NOMO-1 (cell line): ENCODE measurements around the gene MED14.
"Not testable (repeated sequence)": the region's sequence is repeated elsewhere in the genome, so short reads cannot be mapped to it uniquely, and the experiment has no call there.

Experiments used
- DNase-seq, 2 experiments: peaks; one replicate each; lab custom pipeline; 2025; ENCODE audit not compliant: unreplicated experiment in 2 of 2; lab: John Stamatoyannopoulos, UW

Gene MED14

GRCh38 chrX:40735325-40736169, at the start of gene MED14:
TSS of gene MED14 (minus strand) at chrX:40735542. CDS start at chrX:40735412, 130 bp downstream.
- DNase-seq, result peak; percentile 86 to 91

DNA sequence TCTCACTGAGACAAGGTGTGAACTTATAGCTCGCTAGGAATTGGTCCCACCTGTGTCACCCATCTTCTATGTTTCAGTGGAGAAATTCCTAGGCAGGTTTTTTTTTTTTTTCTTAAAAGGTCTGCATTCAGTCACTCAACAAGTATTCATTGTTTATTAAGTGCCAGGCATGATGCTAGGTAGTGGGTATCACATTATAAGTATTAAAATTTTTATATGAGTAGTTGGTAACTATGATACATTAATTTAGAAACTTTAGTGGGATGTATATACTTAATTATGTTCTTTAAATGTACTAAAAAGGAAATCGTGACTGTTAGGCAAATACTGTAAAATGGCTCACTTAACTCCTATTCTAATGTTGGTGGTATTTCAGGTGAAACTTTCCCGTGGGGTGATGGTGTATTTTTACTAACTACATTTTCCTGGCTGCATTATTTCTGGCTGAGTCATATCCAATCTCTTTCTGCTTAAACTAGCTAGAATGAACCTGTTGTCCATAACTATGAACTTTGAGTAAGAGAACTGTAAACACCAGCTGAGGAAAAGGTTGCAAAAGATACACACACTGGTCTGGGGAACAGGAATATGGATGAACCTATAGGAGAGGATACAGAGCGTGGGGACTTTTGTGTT, 49.3 kb upstream of the MED14 start:
- DNase-seq, result no peak

DNA sequence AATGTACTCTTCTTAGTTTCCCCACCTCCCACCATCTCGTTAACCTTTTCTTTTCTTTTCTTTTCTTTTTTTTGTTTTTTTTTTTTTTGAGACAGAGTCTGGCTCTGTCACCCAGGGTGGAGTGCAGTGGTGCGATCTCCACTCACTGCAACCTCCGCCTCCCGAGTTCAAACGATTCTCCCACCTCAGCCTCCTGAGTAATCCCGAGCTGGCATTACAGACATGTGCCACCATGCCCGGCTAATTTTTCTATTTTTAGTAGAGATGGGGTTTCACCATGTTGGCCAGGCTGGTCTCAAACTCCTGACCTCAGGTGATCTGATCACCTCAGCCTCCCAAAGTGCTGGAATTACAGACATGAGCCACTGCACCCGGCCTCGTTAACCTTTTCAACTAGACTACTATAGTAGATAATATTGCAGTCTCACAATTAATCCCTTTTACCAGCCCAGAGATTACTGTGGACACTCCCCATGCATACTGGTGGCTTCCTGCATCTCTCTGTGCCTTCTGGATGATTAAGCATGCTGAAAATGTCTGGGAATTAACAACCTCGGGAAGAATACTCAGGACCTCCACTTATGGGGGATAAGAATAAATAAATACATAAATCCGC, 47.4 kb upstream of the MED14 start:
- not testable (repeated sequence) for DNase-seq

DNA sequence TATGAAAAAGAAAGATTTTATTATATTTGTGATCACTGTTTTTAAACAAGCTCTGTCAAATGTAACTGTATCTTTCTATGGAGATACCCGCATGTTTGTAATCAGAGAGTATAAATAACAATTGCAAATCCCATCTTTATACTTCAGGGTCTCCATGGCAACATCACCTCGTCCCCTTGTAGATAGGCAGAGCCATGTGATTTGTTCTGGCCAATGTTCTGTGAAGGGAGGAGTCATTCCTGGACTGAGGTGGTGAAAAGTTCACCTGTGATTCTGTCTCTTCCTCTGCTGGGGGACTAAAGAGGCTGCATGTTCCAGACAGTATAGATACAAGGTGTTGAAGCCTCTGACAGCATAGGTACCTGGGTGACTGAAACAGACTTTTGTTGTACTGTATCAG, 45.6 kb upstream of the MED14 start:
- no peak for DNase-seq

- no peak for DNase-seq
Observed at GRCh38 chrX:40780082-40780481, 44.7 kb upstream of the MED14 start.

GRCh38 chrX:40778861-40779575, 43.7 kb upstream of the MED14 start:
- DNase-seq, result no peak

DNA sequence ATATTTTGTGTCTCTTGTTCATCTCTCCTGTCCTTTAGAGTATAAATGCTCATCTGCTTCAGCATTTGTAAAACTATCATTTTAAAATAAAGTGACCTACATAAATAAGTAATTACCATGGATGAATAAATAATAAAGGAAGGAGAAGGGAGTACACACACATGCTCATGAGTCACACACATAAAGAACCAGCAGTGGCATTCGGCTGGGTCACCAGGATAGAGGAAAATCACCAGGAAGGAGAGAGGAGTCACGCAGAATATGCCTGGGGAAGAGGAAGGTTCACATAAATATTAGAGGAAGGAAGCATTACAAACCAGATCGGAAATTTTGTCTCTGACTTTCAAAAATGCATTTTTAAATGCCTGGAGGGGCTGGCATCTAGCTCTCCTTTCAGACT, 38.5 kb upstream of the MED14 start:
- no peak for DNase-seq

DNA sequence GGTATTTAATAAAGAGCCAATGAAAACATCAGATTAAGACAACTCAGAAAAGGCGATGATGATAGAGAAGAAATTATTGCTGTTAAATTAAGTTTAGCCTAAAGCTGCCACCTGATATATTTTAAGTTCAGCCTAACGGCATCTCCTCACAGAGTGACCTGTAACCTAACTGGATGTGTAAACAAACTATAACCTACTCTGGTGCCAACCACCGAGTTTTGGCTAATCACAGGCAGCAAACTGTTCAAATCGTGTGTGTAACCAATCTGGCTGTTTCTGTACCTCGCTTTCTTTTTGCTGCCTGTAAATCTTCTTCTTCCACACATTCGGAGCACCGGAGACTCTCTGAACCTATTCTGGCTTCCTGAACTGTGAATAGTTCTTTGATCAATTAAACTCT, 37.8 kb upstream of the MED14 start:
- no peak for DNase-seq

DNA sequence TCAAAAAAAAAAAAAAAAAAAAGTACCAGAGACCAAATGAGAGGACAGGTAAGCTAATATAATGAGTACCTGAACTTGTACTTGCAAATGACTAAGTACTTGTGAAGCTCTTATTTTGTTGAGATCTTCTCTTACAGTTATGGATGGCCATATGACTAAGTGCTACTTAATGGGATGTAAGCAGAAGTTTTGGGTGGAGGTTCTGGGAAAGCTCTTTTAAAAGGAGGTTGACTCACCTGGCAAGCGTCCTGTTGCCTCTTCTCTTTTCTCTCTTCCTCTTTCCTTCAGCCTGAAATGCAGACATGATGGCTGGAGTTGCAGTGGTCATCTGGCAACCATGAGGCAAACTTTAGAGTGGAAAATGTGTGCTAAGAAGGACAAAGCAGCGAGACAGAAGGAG, 36.9 kb upstream of the MED14 start:
- DNase-seq, result peak in 1 of 2 experiments; percentile 6

GRCh38 chrX:40761762-40762161, 26.4 kb upstream of the MED14 start:
- DNase-seq, result no peak

- no peak for DNase-seq
Observed at GRCh38 chrX:40759374-40759773, 24.0 kb upstream of the MED14 start.

GRCh38 chrX:40757058-40757457, 21.7 kb upstream of the MED14 start:
- DNase-seq, result no peak

DNA sequence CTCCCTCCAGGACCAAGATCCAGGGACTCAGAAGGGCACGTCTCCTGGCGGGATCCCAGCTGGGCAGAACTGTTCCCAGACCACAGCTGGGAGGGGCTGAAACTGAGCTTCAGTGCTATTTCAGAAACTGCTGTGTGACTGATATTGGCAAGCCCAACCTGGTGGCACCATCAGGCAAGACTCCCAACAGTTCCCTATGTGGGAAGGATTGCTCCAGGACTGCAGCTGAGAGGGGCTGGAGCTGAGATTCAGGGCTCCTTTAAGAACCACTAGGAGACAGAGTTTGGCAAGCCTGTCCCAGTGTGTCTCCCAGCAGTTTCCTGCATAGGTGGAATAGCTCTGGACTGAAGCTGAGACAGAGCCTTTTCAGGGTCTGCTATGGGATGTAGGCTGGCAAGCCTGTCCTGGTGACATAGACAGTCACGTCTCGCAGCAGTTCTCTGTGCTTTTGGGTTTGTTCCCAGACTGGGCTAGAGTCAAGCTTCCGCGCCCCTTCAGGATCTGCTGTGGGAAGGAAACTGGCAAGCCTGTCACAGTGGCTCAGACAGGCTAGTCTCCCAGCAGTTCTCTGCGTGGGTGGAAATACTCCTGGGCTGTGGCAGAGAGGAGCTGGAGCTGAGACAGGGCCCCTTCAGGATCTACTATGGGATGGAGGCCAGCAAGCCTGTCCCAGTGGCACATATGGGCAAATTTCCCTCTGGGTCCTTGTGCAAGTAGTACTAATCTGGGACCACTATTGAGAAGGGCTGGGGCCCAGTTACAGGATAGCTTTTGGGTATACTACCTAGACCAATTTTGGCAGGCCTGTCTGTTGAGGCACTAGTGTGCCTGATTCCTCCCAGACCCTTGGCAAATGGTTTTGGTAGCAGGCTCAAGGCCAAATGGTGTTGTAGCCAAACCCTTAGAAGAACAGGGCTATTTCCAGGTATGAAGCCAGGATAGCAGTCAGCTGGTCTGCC, 20.2 kb upstream of the MED14 start:
- DNase-seq, result no peak

DNA sequence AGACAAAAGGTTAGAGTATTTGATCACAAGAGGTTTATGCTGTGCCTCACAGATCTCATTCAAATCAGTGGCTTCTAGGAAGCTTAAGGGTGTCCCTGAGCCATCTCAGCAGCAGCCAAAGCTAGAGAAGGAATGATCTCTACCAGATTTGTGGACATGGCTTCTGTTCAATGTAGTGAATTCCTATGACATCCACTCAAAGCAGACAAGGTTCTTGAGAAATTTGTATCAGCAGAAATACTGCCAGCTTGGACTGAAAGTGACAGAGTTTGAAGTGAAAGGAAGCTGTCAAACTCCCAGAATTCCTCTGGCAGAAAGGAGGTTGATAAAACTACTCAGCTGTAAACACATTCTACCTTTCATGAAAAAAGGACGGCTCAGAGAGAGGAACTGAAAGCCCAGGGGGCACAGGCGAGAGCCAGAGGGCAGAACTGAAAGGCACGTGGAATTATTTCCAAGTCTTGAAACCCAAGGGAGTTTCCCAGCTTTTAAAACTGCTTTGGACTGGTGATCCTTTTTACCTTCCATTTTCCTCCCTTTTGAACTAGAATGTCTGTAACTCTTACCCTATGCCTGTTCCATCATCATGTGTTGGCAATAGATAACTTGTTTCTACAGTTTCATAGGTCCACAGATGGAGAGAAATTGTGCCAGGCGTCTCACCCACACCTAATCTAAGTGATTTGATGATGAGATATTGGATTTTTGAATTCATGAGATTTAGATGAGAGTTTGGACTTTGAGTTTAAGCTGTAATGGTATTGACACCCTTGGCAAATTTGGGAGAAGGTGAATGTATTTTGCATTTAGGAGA, 14.5 kb upstream of the MED14 start:
- DNase-seq, result no peak

- DNase-seq, result peak in 1 of 2 experiments; percentile 12
Observed at GRCh38 chrX:40748977-40749376, 13.6 kb upstream of the MED14 start.

- DNase-seq, result no peak
Observed at GRCh38 chrX:40746521-40746920, 11.2 kb upstream of the MED14 start.

GRCh38 chrX:40736170-40736505, 796 bp upstream of the MED14 start:
- DNase-seq, result no peak

DNA sequence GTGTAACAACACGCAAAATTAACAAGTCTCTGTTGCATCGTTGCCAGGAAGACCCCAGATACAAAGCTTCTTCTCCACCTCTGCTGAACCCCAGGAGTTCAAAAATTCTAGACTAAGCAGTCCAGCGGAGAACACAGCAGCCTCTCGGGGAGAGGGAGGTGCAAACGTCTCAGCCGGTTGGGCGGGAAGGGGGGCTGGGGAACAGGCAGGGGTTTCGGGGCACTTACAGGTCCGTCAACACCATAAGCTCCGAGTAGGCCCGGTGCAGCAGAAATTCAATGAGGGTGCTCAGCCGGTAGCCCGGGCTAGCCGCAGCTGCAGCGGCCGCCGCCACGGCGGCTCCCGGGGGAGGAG, 394 bp downstream of the MED14 start:
- peak; percentile 9 to 15 for DNase-seq

- no peak for DNase-seq
Observed at GRCh38 chrX:40733706-40734105, 1.6 kb downstream of the MED14 start.
